ENCODE data around the gene CFAP410. TPM values are rescaled to one million over a fixed set of nuclear protein-coding genes. Genes with fewer than 3 reads are reported as not detected.

The CFAP410 gene
- total and polyA plus RNA-seq, 2 of the 13 experiments (the other 11 are each of a cell fraction or from before 2014, with no cell fraction given), result 8.0 to 20.1 TPM

DNA sequence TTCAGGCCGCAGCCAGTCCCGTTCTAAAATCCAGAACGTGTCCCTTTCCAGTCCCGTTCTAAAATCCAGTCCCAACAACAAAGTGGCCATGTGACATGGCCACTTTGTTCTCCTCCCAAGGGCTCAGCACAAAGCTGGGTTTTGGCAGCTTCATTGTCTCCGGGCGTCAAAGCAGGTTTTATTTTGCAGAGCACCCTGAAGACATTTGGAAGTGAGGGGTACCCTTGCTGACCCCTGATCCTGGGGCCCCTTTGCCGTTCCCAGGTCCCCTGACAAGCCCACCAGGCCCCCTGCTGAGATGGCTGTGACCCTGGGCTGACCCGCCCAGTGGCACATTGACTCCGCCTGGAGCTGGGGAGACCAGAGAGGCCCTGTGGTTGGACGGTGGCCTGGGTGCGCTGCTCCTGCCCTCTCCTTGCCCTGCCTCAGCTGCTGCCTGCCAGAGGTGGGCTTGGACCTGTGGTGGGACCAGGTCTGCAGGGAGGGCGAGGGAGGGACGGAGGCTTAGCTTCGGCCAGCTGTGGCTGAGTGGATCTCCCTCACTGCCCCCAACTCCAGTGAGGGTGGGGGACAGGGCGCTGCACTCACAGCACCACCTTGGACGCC is 35.1 kb downstream of the CFAP410 start:
- Histone ChIP-seq H3K27me3 (ENCODE audit: control insufficient read depth in 1 of 2, insufficient read depth in 2 of 2, low read length in 2 of 2) (no peaks in the 10 kb centered on the region), H3K9me3 (ENCODE audit: low read length) (no peaks in the 10 kb centered on the region), H3K4me2 (ENCODE audit: low read depth, low read length) (peak overlapping the region; percentile 97), H2AFZ (ENCODE audit: low read length) (no peak overlapping the region), H4K20me1 (ENCODE audit: insufficient read depth, low read length) (peaks cover 14% of the 10 kb centered on the region; the same call in 1 of the 2 replicates), H3K36me3 (replicated peaks in 1 of 2; ENCODE audit: control insufficient read depth in 1 of 2, insufficient read depth in 2 of 2, low read length in 2 of 2) (peaks cover 4 to 21% of the 10 kb centered on the region in 2 experiments; a peak in 3 of 5 replicates), H3K27ac (ENCODE audit: extremely low read length, insufficient read depth, low read length) (peak overlapping the region; percentile 87), H3K4me1 (ENCODE audit: insufficient read depth, low read length) (peaks cover 50% of the 10 kb centered on the region), H3K79me2 (ENCODE audit: insufficient read depth, low read length) (peaks cover 31% of the 10 kb centered on the region), H3K4me3 (replicated peaks in 1 of 3; ENCODE audit: insufficient read depth in 1 of 3, low read depth in 2 of 3, low read length in 3 of 3) (peak overlapping the region in 1 of 3 experiments; percentile 80; a peak in 2 of 6 replicates), H3K9ac (ENCODE audit: insufficient read depth, low read depth, low read length) (peak overlapping the region; percentile 53)
- POLR2A ChIA-PET, result interaction anchor here (1.1 to 4.2 kb wide), 5 partner anchors 25 to 201 kb away, joined by 3 to 27 read pairs (median 6); partner anchors contain the start of gene CFAP410
- 94% methylated on average over 3 of the region's 16 CpGs for WGBS (ENCODE audit: low lambda C conversion rate)
- in situ Hi-C loops (cut with HindIII; ENCODE audit: extremely low pct_ligation_motif_present, low pct_unique_long_range_greater_than_20kb), result loop anchor here (5.0 kb wide), 1 partner anchor 33 kb away; the partner anchor contains the start of gene CFAP410
- FAIRE-seq (no peak), ATAC-seq (no peak), DNase-seq (ENCODE audit: low spot score) (no peak)
- CTCF ChIA-PET (ENCODE audit: low intra/inter-chr PET ratio, low total read pairs), result no interaction called here
- BruUV-seq (replicated peaks), result no TSS peak
- intact Hi-C loops (cut with micrococcal nuclease; ENCODE audit: unreplicated experiment), result loop anchor here (10.0 kb wide), 1 partner anchor 181 kb away; no protein-coding TSS in a partner anchor
- TF ChIP-seq GABPB1 (CRISPR knock-in tag; IDR thresholded peaks at IDR 0.05), result no peak
- 0 out of 2 replicates have a peak, but pooled peaks have one; percentile 15 for TF ChIP-seq SP5 (CRISPR knock-in tag; IDR thresholded peaks at IDR 0.05; ENCODE audit: borderline replicate concordance, low read depth)
- TF ChIP-seq, protein P1, sequence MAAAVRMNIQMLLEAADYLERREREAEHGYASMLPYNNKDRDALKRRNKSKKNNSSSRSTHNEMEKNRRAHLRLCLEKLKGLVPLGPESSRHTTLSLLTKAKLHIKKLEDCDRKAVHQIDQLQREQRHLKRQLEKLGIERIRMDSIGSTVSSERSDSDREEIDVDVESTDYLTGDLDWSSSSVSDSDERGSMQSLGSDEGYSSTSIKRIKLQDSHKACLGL (CRISPR knock-in tag; IDR thresholded peaks at IDR 0.05), result 0 out of 2 replicates have a peak, but pooled peaks have one; percentile 31
- TF ChIP-seq EEA1 (CRISPR knock-in tag; IDR thresholded peaks at IDR 0.05; ENCODE audit: borderline replicate concordance), result no peak
- no peak for TF ChIP-seq FOXP1 (IDR thresholded peaks at IDR 0.05)
- no peak for TF ChIP-seq FOXP1 (CRISPR knock-in tag; IDR thresholded peaks at IDR 0.05)
- TF ChIP-seq ZBTB7A (CRISPR knock-in tag; IDR thresholded peaks at IDR 0.05), result 0 out of 2 replicates have a peak, but pooled peaks have one; percentile 65
- no peak for TF ChIP-seq EZH2 (conservative IDR thresholded peaks at IDR 0.05; ENCODE audit: low read depth, low read length)
- TF ChIP-seq, protein P2, sequence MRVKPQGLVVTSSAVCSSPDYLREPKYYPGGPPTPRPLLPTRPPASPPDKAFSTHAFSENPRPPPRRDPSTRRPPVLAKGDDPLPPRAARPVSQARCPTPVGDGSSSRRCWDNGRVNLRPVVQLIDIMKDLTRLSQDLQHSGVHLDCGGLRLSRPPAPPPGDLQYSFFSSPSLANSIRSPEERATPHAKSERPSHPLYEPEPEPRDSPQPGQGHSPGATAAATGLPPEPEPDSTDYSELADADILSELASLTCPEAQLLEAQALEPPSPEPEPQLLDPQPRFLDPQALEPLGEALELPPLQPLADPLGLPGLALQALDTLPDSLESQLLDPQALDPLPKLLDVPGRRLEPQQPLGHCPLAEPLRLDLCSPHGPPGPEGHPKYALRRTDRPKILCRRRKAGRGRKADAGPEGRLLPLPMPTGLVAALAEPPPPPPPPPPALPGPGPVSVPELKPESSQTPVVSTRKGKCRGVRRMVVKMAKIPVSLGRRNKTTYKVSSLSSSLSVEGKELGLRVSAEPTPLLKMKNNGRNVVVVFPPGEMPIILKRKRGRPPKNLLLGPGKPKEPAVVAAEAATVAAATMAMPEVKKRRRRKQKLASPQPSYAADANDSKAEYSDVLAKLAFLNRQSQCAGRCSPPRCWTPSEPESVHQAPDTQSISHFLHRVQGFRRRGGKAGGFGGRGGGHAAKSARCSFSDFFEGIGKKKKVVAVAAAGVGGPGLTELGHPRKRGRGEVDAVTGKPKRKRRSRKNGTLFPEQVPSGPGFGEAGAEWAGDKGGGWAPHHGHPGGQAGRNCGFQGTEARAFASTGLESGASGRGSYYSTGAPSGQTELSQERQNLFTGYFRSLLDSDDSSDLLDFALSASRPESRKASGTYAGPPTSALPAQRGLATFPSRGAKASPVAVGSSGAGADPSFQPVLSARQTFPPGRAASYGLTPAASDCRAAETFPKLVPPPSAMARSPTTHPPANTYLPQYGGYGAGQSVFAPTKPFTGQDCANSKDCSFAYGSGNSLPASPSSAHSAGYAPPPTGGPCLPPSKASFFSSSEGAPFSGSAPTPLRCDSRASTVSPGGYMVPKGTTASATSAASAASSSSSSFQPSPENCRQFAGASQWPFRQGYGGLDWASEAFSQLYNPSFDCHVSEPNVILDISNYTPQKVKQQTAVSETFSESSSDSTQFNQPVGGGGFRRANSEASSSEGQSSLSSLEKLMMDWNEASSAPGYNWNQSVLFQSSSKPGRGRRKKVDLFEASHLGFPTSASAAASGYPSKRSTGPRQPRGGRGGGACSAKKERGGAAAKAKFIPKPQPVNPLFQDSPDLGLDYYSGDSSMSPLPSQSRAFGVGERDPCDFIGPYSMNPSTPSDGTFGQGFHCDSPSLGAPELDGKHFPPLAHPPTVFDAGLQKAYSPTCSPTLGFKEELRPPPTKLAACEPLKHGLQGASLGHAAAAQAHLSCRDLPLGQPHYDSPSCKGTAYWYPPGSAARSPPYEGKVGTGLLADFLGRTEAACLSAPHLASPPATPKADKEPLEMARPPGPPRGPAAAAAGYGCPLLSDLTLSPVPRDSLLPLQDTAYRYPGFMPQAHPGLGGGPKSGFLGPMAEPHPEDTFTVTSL (CRISPR knock-in tag; IDR thresholded peaks at IDR 0.05; ENCODE audit: borderline replicate concordance), result no peak
- TF ChIP-seq ONECUT2 (CRISPR knock-in tag; IDR thresholded peaks at IDR 0.05), result no peak
- TF ChIP-seq CCDC6 (CRISPR knock-in tag; IDR thresholded peaks at IDR 0.05), result no peak
- TF ChIP-seq, protein P3, sequence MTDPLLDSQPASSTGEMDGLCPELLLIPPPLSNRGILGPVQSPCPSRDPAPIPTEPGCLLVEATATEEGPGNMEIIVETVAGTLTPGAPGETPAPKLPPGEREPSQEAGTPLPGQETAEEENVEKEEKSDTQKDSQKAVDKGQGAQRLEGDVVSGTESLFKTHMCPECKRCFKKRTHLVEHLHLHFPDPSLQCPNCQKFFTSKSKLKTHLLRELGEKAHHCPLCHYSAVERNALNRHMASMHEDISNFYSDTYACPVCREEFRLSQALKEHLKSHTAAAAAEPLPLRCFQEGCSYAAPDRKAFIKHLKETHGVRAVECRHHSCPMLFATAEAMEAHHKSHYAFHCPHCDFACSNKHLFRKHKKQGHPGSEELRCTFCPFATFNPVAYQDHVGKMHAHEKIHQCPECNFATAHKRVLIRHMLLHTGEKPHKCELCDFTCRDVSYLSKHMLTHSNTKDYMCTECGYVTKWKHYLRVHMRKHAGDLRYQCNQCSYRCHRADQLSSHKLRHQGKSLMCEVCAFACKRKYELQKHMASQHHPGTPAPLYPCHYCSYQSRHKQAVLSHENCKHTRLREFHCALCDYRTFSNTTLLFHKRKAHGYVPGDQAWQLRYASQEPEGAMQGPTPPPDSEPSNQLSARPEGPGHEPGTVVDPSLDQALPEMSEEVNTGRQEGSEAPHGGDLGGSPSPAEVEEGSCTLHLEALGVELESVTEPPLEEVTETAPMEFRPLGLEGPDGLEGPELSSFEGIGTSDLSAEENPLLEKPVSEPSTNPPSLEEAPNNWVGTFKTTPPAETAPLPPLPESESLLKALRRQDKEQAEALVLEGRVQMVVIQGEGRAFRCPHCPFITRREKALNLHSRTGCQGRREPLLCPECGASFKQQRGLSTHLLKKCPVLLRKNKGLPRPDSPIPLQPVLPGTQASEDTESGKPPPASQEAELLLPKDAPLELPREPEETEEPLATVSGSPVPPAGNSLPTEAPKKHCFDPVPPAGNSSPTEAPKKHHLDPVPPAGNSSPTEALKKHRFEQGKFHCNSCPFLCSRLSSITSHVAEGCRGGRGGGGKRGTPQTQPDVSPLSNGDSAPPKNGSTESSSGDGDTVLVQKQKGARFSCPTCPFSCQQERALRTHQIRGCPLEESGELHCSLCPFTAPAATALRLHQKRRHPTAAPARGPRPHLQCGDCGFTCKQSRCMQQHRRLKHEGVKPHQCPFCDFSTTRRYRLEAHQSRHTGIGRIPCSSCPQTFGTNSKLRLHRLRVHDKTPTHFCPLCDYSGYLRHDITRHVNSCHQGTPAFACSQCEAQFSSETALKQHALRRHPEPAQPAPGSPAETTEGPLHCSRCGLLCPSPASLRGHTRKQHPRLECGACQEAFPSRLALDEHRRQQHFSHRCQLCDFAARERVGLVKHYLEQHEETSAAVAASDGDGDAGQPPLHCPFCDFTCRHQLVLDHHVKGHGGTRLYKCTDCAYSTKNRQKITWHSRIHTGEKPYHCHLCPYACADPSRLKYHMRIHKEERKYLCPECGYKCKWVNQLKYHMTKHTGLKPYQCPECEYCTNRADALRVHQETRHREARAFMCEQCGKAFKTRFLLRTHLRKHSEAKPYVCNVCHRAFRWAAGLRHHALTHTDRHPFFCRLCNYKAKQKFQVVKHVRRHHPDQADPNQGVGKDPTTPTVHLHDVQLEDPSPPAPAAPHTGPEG (CRISPR knock-in tag; IDR thresholded peaks at IDR 0.05), result no peak
